ENCODE data around the gene SEMA3D.

The SEMA3D gene

DNA sequence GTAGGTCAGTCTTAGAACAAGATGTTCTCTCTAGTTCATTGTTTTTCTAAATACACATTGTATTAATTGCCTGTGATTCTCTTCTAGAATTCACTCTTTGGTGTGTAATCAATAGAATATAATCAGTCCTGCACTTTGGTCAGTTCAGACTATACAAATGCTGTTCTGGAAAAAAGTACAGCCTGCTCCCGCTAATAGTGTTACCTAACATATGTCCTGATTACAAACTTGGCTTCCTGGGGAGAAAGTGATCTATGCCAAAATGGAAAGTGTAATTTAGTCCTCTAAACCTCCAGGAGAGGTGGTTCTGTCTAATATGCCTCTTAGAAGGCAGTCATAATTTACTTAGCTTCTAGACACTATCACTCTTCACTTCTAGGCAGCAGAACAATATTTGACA, 215.5 kb downstream of the SEMA3D start:
- Histone ChIP-seq H3K4me1 (ENCODE audit: low read length) (no peaks in the 10 kb centered on the region), H4K20me1 (ENCODE audit: insufficient read depth, low read length) (no peaks in the 10 kb centered on the region), H3K4me3 (ENCODE audit: low read length) (no peak overlapping the region), H3K4me2 (ENCODE audit: low read length) (no peak overlapping the region), H3K9ac (ENCODE audit: low read length) (no peak overlapping the region), H2AFZ (ENCODE audit: low read depth, low read length) (no peak overlapping the region), H3K27me3 (ENCODE audit: low read depth, low read length) (no peaks in the 10 kb centered on the region), H3K27ac (ENCODE audit: low read length) (no peak overlapping the region), H3K79me2 (ENCODE audit: low read length) (no peaks in the 10 kb centered on the region), H3K9me3 (ENCODE audit: insufficient read depth, low read length) (no peaks in the 10 kb centered on the region), H3K36me3 (replicated peaks; ENCODE audit: low read depth, low read length) (no peaks in the 10 kb centered on the region)
- TF ChIP-seq EZH2phosphoT487 (IDR thresholded peaks at IDR 0.05; ENCODE audit: low read depth) = no peak
- TF ChIP-seq, protein P1, sequence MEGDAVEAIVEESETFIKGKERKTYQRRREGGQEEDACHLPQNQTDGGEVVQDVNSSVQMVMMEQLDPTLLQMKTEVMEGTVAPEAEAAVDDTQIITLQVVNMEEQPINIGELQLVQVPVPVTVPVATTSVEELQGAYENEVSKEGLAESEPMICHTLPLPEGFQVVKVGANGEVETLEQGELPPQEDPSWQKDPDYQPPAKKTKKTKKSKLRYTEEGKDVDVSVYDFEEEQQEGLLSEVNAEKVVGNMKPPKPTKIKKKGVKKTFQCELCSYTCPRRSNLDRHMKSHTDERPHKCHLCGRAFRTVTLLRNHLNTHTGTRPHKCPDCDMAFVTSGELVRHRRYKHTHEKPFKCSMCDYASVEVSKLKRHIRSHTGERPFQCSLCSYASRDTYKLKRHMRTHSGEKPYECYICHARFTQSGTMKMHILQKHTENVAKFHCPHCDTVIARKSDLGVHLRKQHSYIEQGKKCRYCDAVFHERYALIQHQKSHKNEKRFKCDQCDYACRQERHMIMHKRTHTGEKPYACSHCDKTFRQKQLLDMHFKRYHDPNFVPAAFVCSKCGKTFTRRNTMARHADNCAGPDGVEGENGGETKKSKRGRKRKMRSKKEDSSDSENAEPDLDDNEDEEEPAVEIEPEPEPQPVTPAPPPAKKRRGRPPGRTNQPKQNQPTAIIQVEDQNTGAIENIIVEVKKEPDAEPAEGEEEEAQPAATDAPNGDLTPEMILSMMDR (IDR thresholded peaks at IDR 0.05; ENCODE audit: low read depth, low read length) = no peak

DNA sequence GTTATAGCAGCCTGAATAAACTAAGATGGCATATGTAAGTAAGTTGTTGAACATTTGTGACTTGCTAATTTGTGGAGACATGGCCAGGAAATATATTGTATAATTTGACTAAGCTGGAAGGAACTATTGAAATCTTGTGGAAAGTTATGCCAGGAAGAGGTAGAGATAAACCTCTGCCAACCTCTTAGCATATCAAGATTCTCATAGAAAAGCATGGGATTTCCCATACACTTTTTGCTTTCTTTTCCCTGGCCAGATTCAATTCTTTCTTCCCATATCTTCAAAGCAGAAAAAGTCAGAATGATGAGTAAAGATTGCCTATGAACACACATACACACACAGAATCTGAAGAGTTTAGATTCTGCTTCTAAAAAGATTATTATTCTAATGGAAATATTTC, 216.2 kb downstream of the SEMA3D start:
- no peaks in the 10 kb centered on the region for H3K9me3 ChIP-seq (ENCODE audit: insufficient read depth, low read length)
- no peaks in the 10 kb centered on the region for H4K20me1 ChIP-seq (ENCODE audit: insufficient read depth, low read length)
- H3K4me3 ChIP-seq (ENCODE audit: low read length) = no peak overlapping the region
- H3K27me3 ChIP-seq (ENCODE audit: low read depth, low read length) = no peaks in the 10 kb centered on the region
- no peak overlapping the region for H3K4me2 ChIP-seq (ENCODE audit: low read length)
- H2AFZ ChIP-seq (ENCODE audit: low read depth, low read length) = no peak overlapping the region
- H3K9ac ChIP-seq (ENCODE audit: low read length) = no peak overlapping the region
- no peak for TF ChIP-seq EZH2phosphoT487 (IDR thresholded peaks at IDR 0.05; ENCODE audit: low read depth)
- TF ChIP-seq, protein P1 (IDR thresholded peaks at IDR 0.05; ENCODE audit: low read depth, low read length) = no peak
- no peaks in the 10 kb centered on the region for H3K4me1 ChIP-seq (ENCODE audit: low read length)
- no peaks in the 10 kb centered on the region for H3K36me3 ChIP-seq (replicated peaks; ENCODE audit: low read depth, low read length)
- H3K79me2 ChIP-seq (ENCODE audit: low read length) = no peaks in the 10 kb centered on the region
- H3K27ac ChIP-seq (ENCODE audit: low read length) = no peak overlapping the region

DNA sequence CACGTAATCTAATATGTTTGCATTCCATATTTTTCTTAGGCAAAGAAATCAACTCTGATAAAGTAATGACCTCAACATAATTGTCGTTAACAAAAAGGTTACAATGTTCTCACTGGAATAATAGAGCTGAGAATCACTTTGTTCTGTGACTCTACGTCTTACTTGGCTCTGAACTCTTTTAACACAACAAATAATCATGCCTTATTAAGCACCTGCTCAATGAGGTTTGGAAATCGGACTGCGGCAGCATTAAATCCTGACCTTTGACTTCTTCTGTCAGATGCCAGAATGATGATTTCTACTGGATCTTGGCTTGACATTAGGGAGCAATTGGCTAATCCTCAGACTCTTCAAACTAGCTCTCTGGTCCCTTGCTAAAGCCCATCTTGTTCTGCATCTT, 233.6 kb downstream of the SEMA3D start:
- H3K9me3 ChIP-seq (ENCODE audit: insufficient read depth, low read length) = no peaks in the 10 kb centered on the region
- H3K4me2 ChIP-seq (ENCODE audit: low read length) = no peak overlapping the region
- no peak overlapping the region for H3K27ac ChIP-seq (ENCODE audit: low read length)
- H3K36me3 ChIP-seq (replicated peaks; ENCODE audit: low read depth, low read length) = no peaks in the 10 kb centered on the region
- no peaks in the 10 kb centered on the region for H3K4me1 ChIP-seq (ENCODE audit: low read length)
- H3K27me3 ChIP-seq (ENCODE audit: low read depth, low read length) = no peaks in the 10 kb centered on the region
- no peak overlapping the region for H3K4me3 ChIP-seq (ENCODE audit: low read length)
- H3K9ac ChIP-seq (ENCODE audit: low read length) = no peak overlapping the region
- no peak overlapping the region for H2AFZ ChIP-seq (ENCODE audit: low read depth, low read length)
- TF ChIP-seq EZH2phosphoT487 (IDR thresholded peaks at IDR 0.05; ENCODE audit: low read depth) = no peak
- no peaks in the 10 kb centered on the region for H4K20me1 ChIP-seq (ENCODE audit: insufficient read depth, low read length)
- H3K79me2 ChIP-seq (ENCODE audit: low read length) = no peaks in the 10 kb centered on the region

DNA sequence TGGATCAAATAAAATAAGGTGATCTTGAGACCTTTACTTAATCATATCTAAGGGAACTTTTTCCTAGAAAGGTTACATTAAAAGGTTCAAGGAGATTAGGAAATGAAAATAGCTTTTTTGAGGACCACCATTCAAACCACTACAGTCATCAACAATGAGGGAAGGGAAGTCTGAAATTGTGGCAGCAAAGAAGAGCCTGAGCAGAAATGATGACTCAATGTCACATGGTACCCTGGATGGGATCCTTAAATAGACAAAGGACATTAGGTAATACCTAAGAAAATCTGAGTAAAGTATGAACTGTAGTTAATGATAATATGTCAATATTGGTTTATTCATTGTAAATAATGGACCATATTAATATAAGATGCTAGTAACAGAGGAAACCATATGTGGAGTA, 236.0 kb downstream of the SEMA3D start:
- Histone ChIP-seq H3K36me3 (replicated peaks; ENCODE audit: low read depth, low read length) (no peaks in the 10 kb centered on the region), H3K9me3 (ENCODE audit: insufficient read depth, low read length) (no peaks in the 10 kb centered on the region), H2AFZ (ENCODE audit: low read depth, low read length) (no peak overlapping the region), H3K4me3 (ENCODE audit: low read length) (no peak overlapping the region), H3K9ac (ENCODE audit: low read length) (no peak overlapping the region), H4K20me1 (ENCODE audit: insufficient read depth, low read length) (no peaks in the 10 kb centered on the region), H3K27ac (ENCODE audit: low read length) (no peak overlapping the region), H3K4me1 (ENCODE audit: low read length) (no peaks in the 10 kb centered on the region), H3K4me2 (ENCODE audit: low read length) (no peak overlapping the region), H3K27me3 (ENCODE audit: low read depth, low read length) (no peaks in the 10 kb centered on the region), H3K79me2 (ENCODE audit: low read length) (no peaks in the 10 kb centered on the region)
- TF ChIP-seq, protein P1 (IDR thresholded peaks at IDR 0.05; ENCODE audit: low read depth, low read length) = no peak
- no peak for TF ChIP-seq EZH2phosphoT487 (IDR thresholded peaks at IDR 0.05; ENCODE audit: low read depth)

DNA sequence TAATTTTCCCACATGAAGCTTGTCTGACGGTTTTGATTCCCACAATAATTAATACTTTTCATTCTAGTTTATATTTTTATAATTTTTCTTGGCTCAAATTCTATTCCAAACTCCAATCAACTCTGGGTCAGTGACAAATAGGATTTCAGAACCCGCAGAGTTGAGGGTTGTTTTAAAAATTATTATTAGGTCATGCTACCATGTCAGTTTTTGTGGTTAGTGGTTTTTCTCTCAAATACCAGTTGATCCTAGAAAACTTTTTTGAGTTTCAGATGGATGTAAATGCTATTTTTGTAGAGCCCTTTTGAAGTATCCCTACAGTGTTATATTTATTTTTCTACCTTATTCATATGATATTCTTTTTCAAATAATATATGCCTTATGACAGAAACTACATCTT, 237.4 kb downstream of the SEMA3D start:
- Histone ChIP-seq H3K27ac (ENCODE audit: low read length) (no peak overlapping the region), H3K9me3 (ENCODE audit: insufficient read depth, low read length) (no peaks in the 10 kb centered on the region), H2AFZ (ENCODE audit: low read depth, low read length) (no peak overlapping the region), H3K4me2 (ENCODE audit: low read length) (no peak overlapping the region), H3K4me1 (ENCODE audit: low read length) (no peaks in the 10 kb centered on the region), H3K27me3 (ENCODE audit: low read depth, low read length) (no peaks in the 10 kb centered on the region), H3K36me3 (replicated peaks; ENCODE audit: low read depth, low read length) (no peaks in the 10 kb centered on the region), H3K9ac (ENCODE audit: low read length) (no peak overlapping the region), H3K4me3 (ENCODE audit: low read length) (no peak overlapping the region), H4K20me1 (ENCODE audit: insufficient read depth, low read length) (no peaks in the 10 kb centered on the region), H3K79me2 (ENCODE audit: low read length) (no peaks in the 10 kb centered on the region)
- no peak for TF ChIP-seq EZH2phosphoT487 (IDR thresholded peaks at IDR 0.05; ENCODE audit: low read depth)
- TF ChIP-seq, protein P1 (IDR thresholded peaks at IDR 0.05; ENCODE audit: low read depth, low read length) = no peak
